ENCODE data around the gene MYO18B.

GRCh38 chr22:25840891-25841290 lies 98.9 kb downstream of the MYO18B start:
- TF ChIP-seq CTCF (IDR thresholded peaks at IDR 0.05) (no peak), POLR2A (IDR thresholded peaks at IDR 0.05; ENCODE audit: low read depth) (no peak)

Data from esophagus muscularis mucosa (tissue), 3 donors.